Measurements from ENCODE around the gene RPS6KB1.
"Not testable (repeated sequence)": the region's sequence is repeated elsewhere in the genome, so short reads cannot be mapped to it uniquely, and the experiment has no call there.

The RPS6KB1 gene

GRCh38 chr17:59946433-59946832, 53.5 kb downstream of the RPS6KB1 start:
- not testable (repeated sequence) for DNase-seq

GRCh38 chr17:59947310-59947709, 54.4 kb downstream of the RPS6KB1 start:
- not testable (repeated sequence) for DNase-seq

- DNase-seq: no peak
These were observed 57.1 kb downstream of the RPS6KB1 start for GRCh38 chr17:59950049-59950448.

GRCh38 chr17:59954856-59955255, 61.9 kb downstream of the RPS6KB1 start:
- no peak for DNase-seq

- not testable (repeated sequence) for DNase-seq
These were observed 66.7 kb downstream of the RPS6KB1 start for GRCh38 chr17:59959574-59959973.

- no peak for DNase-seq
These were observed 69.9 kb downstream of the RPS6KB1 start for GRCh38 chr17:59962739-59963318.

GRCh38 chr17:59963738-59964481, 71.0 kb downstream of the RPS6KB1 start:
- peak; percentile 4 for DNase-seq

GRCh38 chr17:59964482-59965328, 71.8 kb downstream of the RPS6KB1 start, which contains the start of gene RNFT1:
RNFT1 (minus strand) TSS chr17:59964740; CDS start chr17:59964663, 77 bp downstream.
- DNase-seq: peak; percentile 3

GRCh38 chr17:59971771-59972170, 78.8 kb downstream of the RPS6KB1 start:
- DNase-seq: not testable (repeated sequence)

GRCh38 chr17:59972778-59973177, 79.9 kb downstream of the RPS6KB1 start:
- no peak for DNase-seq

- DNase-seq: not testable (repeated sequence)
These were observed 80.6 kb downstream of the RPS6KB1 start for GRCh38 chr17:59973483-59973882.

- DNase-seq: not testable (repeated sequence)
These were observed 82.2 kb downstream of the RPS6KB1 start for GRCh38 chr17:59975166-59975565.

- not testable (repeated sequence) for DNase-seq
These were observed 103.7 kb downstream of the RPS6KB1 start for GRCh38 chr17:59996608-59997007.
